Stimulated activated CD4-positive, alpha-beta T cell treated with anti-CD3 and anti-CD28 coated beads, Interleukin-15, amount 100 ng/mL, for 1 hour (primary cell): ENCODE data around the gene ANKS1A.

ENCODE experiments used
- DNase-seq, 2 donors: peaks; one replicate each; pipeline ENCODE4 v3.0.0-alpha.2; 2020; ENCODE audit warnings: low read depth in 1 of 2, low spot score in 1 of 2

ANKS1A gene

GRCh38 chr6:35019171-35019570 lies 130.1 kb downstream of the ANKS1A start:
- DNase-seq: no peak

GRCh38 chr6:35019831-35020230 lies 130.8 kb downstream of the ANKS1A start:
- no peak for DNase-seq

DNA sequence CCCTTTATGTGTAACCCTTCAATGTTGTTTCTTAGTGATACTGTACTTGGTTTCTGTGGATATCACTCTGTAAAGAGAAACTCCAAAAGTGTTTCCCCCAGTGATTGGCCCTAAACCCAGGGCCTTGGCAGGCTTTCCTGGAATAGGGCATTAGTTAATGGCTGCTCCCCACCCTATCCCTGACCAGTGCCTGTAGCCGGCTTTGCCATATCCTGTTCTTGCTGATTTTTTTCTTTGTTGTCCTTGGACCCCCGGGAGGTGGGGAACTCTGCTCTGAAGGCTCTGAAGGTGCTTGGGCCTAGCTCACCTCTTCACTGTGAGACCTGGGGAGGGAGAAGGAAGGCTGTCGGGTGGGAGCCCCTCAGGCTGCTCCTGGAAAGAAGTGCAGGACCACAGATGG lies 131.9 kb downstream of the ANKS1A start:
- DNase-seq: no peak

GRCh38 chr6:35023091-35024000 lies 134.3 kb downstream of the ANKS1A start:
- DNase-seq: no peak

GRCh38 chr6:35024551-35025054 lies 135.5 kb downstream of the ANKS1A start:
- DNase-seq: no peak

DNA sequence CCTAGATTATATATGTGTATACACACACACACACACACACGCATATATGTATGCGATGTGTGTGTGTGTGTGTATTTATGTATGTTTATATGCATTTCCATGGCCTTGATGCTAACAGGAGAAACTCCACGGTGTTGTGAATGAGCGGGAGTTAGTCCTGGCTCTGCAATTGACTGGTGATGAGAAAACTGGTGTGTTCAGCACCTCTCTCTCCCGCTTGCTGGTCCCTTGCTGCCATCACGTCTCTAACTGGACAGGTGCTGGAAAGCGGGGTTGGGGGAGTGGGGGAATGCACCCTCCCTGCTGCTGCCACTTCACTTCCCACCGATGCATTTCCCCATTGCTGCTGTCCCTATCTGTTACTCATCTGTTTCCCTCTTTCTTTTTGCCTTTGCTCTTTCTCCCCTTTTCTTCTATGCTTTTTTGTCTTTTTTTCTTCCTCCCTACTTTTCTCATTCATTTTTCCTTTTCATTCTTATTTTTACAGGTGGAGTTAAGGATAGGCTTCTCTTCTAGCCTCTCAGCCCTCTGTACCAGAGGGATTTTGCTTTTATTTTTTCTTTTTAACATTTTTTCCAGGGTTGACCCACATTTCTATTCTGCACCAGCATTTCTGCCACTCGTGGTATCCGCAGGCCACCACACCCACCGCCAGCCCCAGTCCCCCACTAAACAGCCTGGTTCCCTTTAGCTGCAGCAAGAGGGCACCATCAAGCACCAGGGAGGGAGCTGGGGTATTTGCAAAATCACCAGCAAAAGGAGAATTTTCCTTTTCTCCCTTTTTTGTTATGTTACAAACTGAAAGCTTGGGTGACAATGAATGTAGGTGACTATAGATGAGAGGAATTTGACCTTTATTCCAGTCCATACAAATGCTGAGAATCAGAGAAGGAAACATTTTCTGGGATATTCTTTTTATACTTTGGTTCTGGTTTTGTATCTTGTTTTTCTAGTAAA lies 136.5 kb downstream of the ANKS1A start:
- DNase-seq: no peak

GRCh38 chr6:35026434-35027222 lies 137.6 kb downstream of the ANKS1A start:
- no peak for DNase-seq

GRCh38 chr6:35027807-35028206 lies 138.8 kb downstream of the ANKS1A start:
- no peak for DNase-seq

DNA sequence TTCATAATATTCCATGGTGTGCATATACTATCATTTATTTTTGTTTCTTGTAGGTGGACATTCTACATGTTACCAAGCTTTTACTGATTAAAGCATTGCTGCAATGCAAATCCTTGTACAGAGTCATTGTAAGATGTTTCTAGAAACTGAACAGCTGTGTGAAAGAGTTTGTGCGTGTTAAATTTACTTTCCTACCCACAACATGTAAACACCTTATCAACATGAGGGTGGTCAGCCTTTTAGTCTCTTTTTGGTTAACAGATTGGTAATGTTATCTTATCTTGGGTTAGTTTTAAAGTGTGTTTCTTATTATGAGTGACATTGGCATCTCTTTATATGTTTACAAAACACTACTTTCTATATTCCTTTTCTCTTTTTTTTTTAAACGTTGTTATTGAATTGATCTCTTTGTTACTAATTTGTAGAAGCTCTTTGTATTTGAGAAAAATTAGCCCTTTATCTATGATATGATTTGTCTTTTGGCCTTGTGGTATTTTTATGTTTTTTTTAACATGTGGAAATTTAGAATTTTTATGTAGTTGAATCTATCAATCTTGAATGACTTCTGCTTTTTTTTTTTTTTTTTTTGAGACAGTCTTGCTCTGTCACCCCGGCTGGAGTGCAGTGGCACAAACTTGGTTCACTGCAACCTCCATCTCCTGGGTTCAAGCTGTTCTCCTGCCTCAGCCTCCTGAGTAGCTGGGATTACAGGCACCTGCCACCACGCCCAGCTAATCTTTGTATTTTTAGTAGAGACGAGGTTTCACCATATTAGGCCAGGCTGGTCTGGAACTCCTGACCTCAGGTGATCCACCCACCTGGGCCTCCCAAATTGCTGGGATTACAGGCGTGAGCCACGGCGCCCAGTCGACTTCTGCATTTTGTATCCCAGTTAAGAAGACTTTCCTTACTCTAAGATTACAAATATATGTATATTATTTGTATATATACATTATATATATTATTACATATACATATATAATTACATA lies 140.0 kb downstream of the ANKS1A start:
- no peak for DNase-seq

- no peak for DNase-seq
Observed at GRCh38 chr6:35030099-35030498, 141.0 kb downstream of the ANKS1A start.

- no peak for DNase-seq
Observed at GRCh38 chr6:35031611-35032529, 142.8 kb downstream of the ANKS1A start.

DNA sequence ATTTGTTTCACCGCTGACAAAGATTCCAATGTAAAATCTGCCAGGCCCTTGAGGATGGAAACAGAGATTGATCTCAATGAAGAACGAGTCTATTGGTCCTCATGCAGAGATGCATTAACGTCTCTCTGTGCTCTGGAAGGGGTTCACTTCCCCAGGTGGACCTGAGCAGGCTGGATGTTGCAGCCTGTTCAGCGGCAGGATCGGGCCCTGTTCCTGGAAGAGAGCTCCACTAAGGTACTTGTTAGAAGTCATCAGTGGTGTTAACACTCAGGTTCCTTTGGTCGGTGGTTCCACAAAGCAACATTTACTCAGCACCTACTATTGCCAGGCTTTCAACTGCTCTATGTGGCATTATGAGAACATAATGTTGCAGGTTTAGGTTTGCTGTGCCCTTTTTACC lies 144.6 kb downstream of the ANKS1A start:
- DNase-seq: no peak

GRCh38 chr6:35034411-35035191 lies 145.5 kb downstream of the ANKS1A start:
- DNase-seq: no peak

GRCh38 chr6:35035481-35036030 lies 146.5 kb downstream of the ANKS1A start:
- DNase-seq: no peak

DNA sequence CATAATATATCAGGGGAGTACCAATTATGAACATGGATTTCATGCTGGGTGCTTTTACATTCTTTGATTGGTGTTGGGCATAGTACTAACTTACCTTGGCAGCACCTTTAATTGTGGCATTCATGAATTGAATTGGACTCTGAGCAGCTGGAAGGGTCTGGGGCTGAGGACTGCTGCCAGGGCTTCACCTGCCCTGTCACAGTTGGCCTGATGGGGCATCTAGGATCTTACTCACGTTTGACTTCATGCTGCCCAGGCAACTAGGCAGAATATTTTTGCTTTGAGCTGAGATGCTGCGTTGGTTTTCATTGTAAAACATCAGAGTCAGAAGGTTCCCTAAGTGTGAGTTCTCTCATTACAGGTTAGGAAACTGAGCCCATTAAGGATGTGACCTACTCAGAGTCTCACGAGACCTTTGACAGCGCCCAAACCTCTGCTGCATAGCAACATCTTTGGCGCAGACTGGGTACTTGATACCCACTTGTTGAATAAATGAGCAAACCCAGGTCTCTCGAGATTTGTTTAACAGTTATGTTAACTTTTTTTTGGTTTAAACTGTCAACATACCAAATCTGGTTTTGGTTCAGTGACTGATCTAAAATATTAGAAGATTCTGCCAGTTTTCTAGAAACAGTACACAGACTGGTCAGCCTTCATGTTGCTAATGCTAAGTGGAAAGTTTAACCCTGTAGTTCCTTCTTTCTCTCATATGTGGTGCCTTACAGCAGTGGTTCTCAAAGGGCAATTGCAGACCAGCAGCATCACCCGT lies 147.2 kb downstream of the ANKS1A start:
- DNase-seq: no peak

- DNase-seq: no peak
Observed at GRCh38 chr6:35036828-35037663, 148.0 kb downstream of the ANKS1A start.
